ENCODE data around the gene EREG. TPM values are rescaled to one million over a fixed set of nuclear protein-coding genes. Genes with fewer than 3 reads are reported as not detected.
"Not testable (repeated sequence)": the region's sequence is repeated elsewhere in the genome, so short reads cannot be mapped to it uniquely, and the experiment has no call there.

The EREG gene
- total RNA-seq, 2 experiments from 2014 or later = not detected

DNA sequence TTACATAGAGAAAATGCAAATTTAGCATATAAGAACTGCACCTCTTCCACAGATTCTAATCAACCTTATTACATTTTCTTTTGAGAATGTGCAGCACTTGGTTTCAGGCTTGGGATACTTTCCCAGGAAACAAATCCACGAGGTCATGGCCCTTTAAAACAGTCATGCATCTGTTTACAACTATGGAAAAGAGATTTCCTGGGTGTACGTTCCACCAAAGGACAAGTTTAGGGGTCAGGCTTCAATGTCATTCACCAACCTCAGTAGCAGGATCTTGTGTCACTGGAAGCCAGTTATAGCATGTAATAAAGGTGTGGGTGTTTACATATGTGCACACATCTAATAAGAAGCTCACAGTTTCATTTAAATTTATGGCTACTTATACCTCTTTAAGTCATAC is 30.7 kb downstream of the EREG start:
- Histone ChIP-seq H3K27ac (ENCODE audit: low read depth, low read length, poor library complexity, severe bottlenecking) (no peak overlapping the region), H3K4me1 (ENCODE audit: insufficient read depth, low read length, poor library complexity, severe bottlenecking) (no peaks in the 10 kb centered on the region), H3K4me2 (ENCODE audit: low read length) (no peak overlapping the region), H2AFZ (ENCODE audit: low read length) (no peak overlapping the region), H3K79me2 (ENCODE audit: insufficient read depth, low read depth, low read length) (no peaks in the 10 kb centered on the region), H3K36me3 (ENCODE audit: insufficient read depth, low read length) (no peaks in the 10 kb centered on the region), H3K9me2 (ENCODE audit: insufficient read depth, low read length) (no peaks in the 10 kb centered on the region), H3K4me3 (ENCODE audit: low read depth, low read length, poor library complexity, severe bottlenecking) (no peak overlapping the region), H3K9me3 (ENCODE audit: low read length) (no peaks in the 10 kb centered on the region), H4K20me1 (ENCODE audit: insufficient read depth, low read length) (no peaks in the 10 kb centered on the region)
- no peak for DNase-seq (ENCODE audit: low spot score)
- POLR2A ChIA-PET = no interaction called here
- intact Hi-C loops (cut with micrococcal nuclease; ENCODE audit: unreplicated experiment) = no loop called here
- CTCF ChIA-PET (ENCODE audit: unreplicated experiment) = no interaction called here
- no peak for TF ChIP-seq EZH2phosphoT487 (IDR thresholded peaks at IDR 0.05; ENCODE audit: borderline replicate concordance, low read depth, low read length)
- BruUV-seq (replicated peaks) = no TSS peak

DNA sequence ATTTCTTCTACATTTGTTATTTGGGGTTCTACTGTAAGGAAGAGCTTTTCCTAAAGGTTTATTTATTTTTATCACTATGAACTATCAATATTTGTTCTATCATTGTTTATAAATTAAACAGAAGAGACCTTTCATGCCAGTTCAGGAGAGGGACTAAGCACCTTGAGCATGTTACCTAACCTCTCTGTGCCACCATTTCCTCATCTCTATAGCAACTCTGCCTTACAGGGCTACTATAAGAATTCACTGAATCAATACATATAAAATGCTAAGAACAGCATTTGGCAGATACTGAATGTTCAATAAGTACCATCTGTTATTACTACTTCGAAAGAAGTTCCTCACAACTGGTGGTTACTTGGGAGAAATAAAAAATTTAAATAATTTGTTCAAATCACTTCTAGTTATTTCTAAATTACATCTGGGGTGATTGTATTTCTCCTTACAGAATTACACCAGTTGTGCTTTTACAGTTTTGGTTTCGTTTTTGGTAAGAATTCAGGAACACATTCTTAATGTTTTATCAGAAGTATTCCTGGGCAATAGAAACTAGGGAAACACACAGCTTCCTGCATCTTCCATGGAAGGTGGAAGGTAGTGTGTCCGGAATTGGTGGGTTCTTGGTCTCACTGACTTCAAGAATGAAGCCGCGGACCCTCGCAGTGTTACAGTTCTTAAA is 32.9 kb downstream of the EREG start:
- Histone ChIP-seq H3K9me2 (ENCODE audit: insufficient read depth, low read length) (no peaks in the 10 kb centered on the region), H2AFZ (ENCODE audit: low read length) (peak overlapping the region; percentile 71), H3K4me3 (ENCODE audit: low read depth, low read length, poor library complexity, severe bottlenecking) (peak overlapping the region; percentile 44), H3K9me3 (ENCODE audit: low read length) (no peaks in the 10 kb centered on the region), H3K79me2 (ENCODE audit: insufficient read depth, low read depth, low read length) (no peaks in the 10 kb centered on the region), H3K4me2 (ENCODE audit: low read length) (peak overlapping the region; percentile 50; the same call in 1 of the 2 replicates), H3K27ac (ENCODE audit: low read depth, low read length, poor library complexity, severe bottlenecking) (no peak overlapping the region), H4K20me1 (ENCODE audit: insufficient read depth, low read length) (no peaks in the 10 kb centered on the region), H3K4me1 (ENCODE audit: insufficient read depth, low read length, poor library complexity, severe bottlenecking) (no peaks in the 10 kb centered on the region), H3K36me3 (ENCODE audit: insufficient read depth, low read length) (no peaks in the 10 kb centered on the region)
- ChIA-PET POLR2A (no interaction called here), CTCF (ENCODE audit: unreplicated experiment) (no interaction called here)
- DNase-seq (ENCODE audit: low spot score) = no peak
- TF ChIP-seq, protein P1, sequence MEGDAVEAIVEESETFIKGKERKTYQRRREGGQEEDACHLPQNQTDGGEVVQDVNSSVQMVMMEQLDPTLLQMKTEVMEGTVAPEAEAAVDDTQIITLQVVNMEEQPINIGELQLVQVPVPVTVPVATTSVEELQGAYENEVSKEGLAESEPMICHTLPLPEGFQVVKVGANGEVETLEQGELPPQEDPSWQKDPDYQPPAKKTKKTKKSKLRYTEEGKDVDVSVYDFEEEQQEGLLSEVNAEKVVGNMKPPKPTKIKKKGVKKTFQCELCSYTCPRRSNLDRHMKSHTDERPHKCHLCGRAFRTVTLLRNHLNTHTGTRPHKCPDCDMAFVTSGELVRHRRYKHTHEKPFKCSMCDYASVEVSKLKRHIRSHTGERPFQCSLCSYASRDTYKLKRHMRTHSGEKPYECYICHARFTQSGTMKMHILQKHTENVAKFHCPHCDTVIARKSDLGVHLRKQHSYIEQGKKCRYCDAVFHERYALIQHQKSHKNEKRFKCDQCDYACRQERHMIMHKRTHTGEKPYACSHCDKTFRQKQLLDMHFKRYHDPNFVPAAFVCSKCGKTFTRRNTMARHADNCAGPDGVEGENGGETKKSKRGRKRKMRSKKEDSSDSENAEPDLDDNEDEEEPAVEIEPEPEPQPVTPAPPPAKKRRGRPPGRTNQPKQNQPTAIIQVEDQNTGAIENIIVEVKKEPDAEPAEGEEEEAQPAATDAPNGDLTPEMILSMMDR (conservative IDR thresholded peaks at IDR 0.05; ENCODE audit: low read length) = no peak
- TF ChIP-seq EZH2phosphoT487 (IDR thresholded peaks at IDR 0.05; ENCODE audit: borderline replicate concordance, low read depth, low read length) = no peak
- BruUV-seq (replicated peaks) = no TSS peak
- intact Hi-C loops (cut with micrococcal nuclease; ENCODE audit: unreplicated experiment) = no loop called here

DNA sequence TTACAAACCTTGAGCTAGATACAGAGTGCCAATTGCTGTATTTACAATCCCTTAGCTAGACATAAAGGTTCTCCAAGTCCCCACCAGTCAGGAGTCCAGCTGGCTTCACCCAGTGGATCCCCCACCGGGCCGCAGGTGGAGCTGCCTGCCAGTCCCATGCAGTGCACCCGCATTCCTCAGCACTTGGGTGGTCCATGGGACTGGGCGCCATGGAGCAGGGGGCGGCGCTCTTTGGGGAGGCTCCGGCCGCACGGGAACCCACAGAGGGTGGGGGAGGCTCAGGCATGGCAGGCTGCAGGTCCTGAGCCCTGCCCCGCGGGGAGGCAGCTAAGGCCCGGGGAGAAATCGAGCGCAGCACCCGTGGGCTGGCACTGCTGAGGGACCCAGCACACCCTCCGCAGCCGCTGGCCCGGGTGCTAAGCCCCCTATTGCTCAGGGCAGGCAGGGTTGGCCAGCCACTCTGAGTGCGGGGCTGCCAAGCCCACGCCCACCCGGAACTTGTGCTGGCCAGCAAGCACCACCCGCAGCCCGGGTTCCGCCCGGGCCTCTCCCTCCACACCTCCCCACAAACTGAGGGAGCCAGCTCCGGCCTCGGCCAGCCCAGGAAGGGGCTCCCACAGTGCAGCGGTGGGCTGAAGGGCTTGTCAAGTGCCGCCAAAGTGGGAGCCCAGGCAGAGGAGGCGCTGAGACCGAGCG is 34.1 kb downstream of the EREG start:
- intact Hi-C loops (cut with micrococcal nuclease; ENCODE audit: unreplicated experiment); H3K9me3 ChIP-seq (ENCODE audit: low read length); CTCF ChIA-PET (ENCODE audit: unreplicated experiment); H3K36me3 ChIP-seq (ENCODE audit: insufficient read depth, low read length); H4K20me1 ChIP-seq (ENCODE audit: insufficient read depth, low read length); H3K4me2 ChIP-seq (ENCODE audit: low read length); DNase-seq (ENCODE audit: low spot score); BruUV-seq (replicated peaks); H3K4me1 ChIP-seq (ENCODE audit: insufficient read depth, low read length, poor library complexity, severe bottlenecking); H3K27ac ChIP-seq (ENCODE audit: low read depth, low read length, poor library complexity, severe bottlenecking); H3K79me2 ChIP-seq (ENCODE audit: insufficient read depth, low read depth, low read length); POLR2A ChIA-PET; H3K4me3 ChIP-seq (ENCODE audit: low read depth, low read length, poor library complexity, severe bottlenecking); H3K9me2 ChIP-seq (ENCODE audit: insufficient read depth, low read length): not testable (repeated sequence)
- peak overlapping the region; percentile 71; the same call in 1 of the 2 replicates for H2AFZ ChIP-seq (ENCODE audit: low read length)
